A673 (cell line): ENCODE data around the gene KIF11. TPM values are rescaled to one million over a fixed set of nuclear protein-coding genes. Genes with fewer than 3 reads are reported as not detected.
"Not testable (repeated sequence)": the region's sequence is repeated elsewhere in the genome, so short reads cannot be mapped to it uniquely, and the experiment has no call there.

Source experiments
- BruUV-seq: library from RNA; stranded (reverse); fragments of 400-500 nt; replicated peaks from 2 replicates; lab custom pipeline; 2021; lab: Mats Ljungman, UMichigan
- CTCF ChIA-PET: fragments of 300-600 bp; sonication (Branson Sonifier 250); formaldehyde crosslinking; loops from one replicate; lab custom pipeline; 2022; ENCODE audit warnings: antibody characterized with exemption; lab: Charles Lee
- POLR2A ChIA-PET: fragments of 300-600 bp; sonication (Branson Sonifier 250); formaldehyde crosslinking; loops from one replicate; lab custom pipeline; 2022; ENCODE audit warnings: antibody characterized with exemption; ENCODE audit not compliant: low non-redundant PET; lab: Charles Lee
- DNase-seq: peaks from one replicate; pipeline ENCODE4 v3.0.0-alpha.2; 2015; ENCODE audit warnings: low spot score
- H3K27ac ChIP-seq: fragments of 200-600 bp; sonication (generic); 2 replicates; pipeline ENCODE4 v1.5.1; 2016; ENCODE audit warnings: mixed run types, low read depth, mild to moderate bottlenecking, mixed read lengths, antibody characterized with exemption, low read length; ENCODE audit not compliant: poor library complexity, severe bottlenecking
- H3K27me3 ChIP-seq: fragments of 200-600 bp; sonication (generic); replicated peaks from 2 replicates; pipeline ENCODE4 v1.6.1; 2017; ENCODE audit warnings: mixed run types, low read depth, mild to moderate bottlenecking, mixed read lengths, antibody characterized with exemption, low read length; ENCODE audit not compliant: insufficient read depth, poor library complexity
- H3K36me3 ChIP-seq: fragments of 200-600 bp; sonication (generic); 2 replicates; pipeline ENCODE4 v1.6.1; 2016; ENCODE audit warnings: mixed run types, mild to moderate bottlenecking, mixed read lengths, antibody characterized with exemption, low read length; ENCODE audit not compliant: insufficient read depth, poor library complexity, severe bottlenecking
- H3K4me1 ChIP-seq: fragments of 200-600 bp; sonication (generic); 2 replicates; pipeline ENCODE4 v1.6.1; 2017; ENCODE audit warnings: mixed run types, mild to moderate bottlenecking, mixed read lengths, antibody characterized with exemption, low read length; ENCODE audit not compliant: insufficient read depth, poor library complexity, severe bottlenecking
- H3K4me3 ChIP-seq: fragments of 200-600 bp; sonication (generic); 2 replicates; pipeline ENCODE4 v1.5.1; 2016; ENCODE audit warnings: low read depth, mixed run types, mild to moderate bottlenecking, mixed read lengths, low read length; ENCODE audit not compliant: poor library complexity, severe bottlenecking
- H3K9me3 ChIP-seq: fragments of 200-600 bp; sonication (generic); 2 replicates; pipeline ENCODE4 v1.6.1; 2016; ENCODE audit warnings: mixed run types, low read depth, mild to moderate bottlenecking, mixed read lengths, antibody characterized with exemption, low read length; ENCODE audit not compliant: poor library complexity, severe bottlenecking
- CTCF ChIP-seq: fragments of 300-800, 200-600 bp; sonication (generic); conservative IDR thresholded peaks from 2 replicates; pipeline ENCODE4 v1.5.1; 2017; ENCODE audit warnings: low read depth, mild to moderate bottlenecking, antibody characterized with exemption, low read length, moderate library complexity, mixed read lengths
- EZH2 ChIP-seq: fragments of 200-600 bp; sonication (generic); IDR thresholded peaks from 2 replicates; pipeline ENCODE4 v1.6.1; 2017; ENCODE audit warnings: borderline replicate concordance, low read depth, mild to moderate bottlenecking, mixed read lengths, antibody characterized with exemption, low read length; ENCODE audit not compliant: poor library complexity, severe bottlenecking
- intact Hi-C: fragments of 100-400 bp; cut with micrococcal nuclease; formaldehyde crosslinking; loops from one replicate; pipeline ENCODE4 v1.10.0; 2022; ENCODE audit not compliant: unreplicated experiment
- total RNA-seq: library from RNA; stranded (reverse); gene quantifications from 2 replicates; pipeline ENCODE4 v1.2.3, GENCODE V29; 2021

Gene KIF11
- total RNA-seq, 1 experiment from 2014 or later = 92.0 TPM

GRCh38 chr10:92567952-92568600 lies 24.9 kb upstream of the KIF11 start:
- Histone ChIP-seq H3K36me3 (peaks cover 18% of the 10 kb centered on the region), H3K4me3 (no peak overlapping the region), H3K4me1 (peaks cover 10% of the 10 kb centered on the region), H3K9me3 (no peaks in the 10 kb centered on the region), H3K27me3 (no peaks in the 10 kb centered on the region), H3K27ac (no peak overlapping the region)
- intact Hi-C loops = no loop called here
- no TSS peak for BruUV-seq
- peak; percentile 25 for DNase-seq
- ChIA-PET POLR2A (no interaction called here), CTCF (no interaction called here)
- TF ChIP-seq CTCF = no peak
- TF ChIP-seq EZH2 = no peak

GRCh38 chr10:92569071-92569470 lies 23.9 kb upstream of the KIF11 start:
- POLR2A ChIA-PET = no interaction called here
- Histone ChIP-seq H3K27ac (no peak overlapping the region), H3K27me3 (no peaks in the 10 kb centered on the region), H3K9me3 (no peaks in the 10 kb centered on the region), H3K36me3 (peaks cover 14% of the 10 kb centered on the region), H3K4me3 (no peak overlapping the region), H3K4me1 (peaks cover 10% of the 10 kb centered on the region)
- intact Hi-C loops = no loop called here
- BruUV-seq = no TSS peak
- TF ChIP-seq EZH2 (no peak), CTCF (no peak)
- CTCF ChIA-PET = no interaction called here
- no peak for DNase-seq

- H3K9me3 ChIP-seq, BruUV-seq, H3K27me3 ChIP-seq, H3K27ac ChIP-seq, CTCF ChIA-PET, DNase-seq, POLR2A ChIA-PET, H3K4me3 ChIP-seq: not testable (repeated sequence)
- H3K4me1 ChIP-seq = peaks cover 11% of the 10 kb centered on the region
- peaks cover 14% of the 10 kb centered on the region for H3K36me3 ChIP-seq
- intact Hi-C loops = loop anchor here (5.0 kb wide), 1 partner anchor 482 kb away; no protein-coding TSS in a partner anchor
These were observed 23.3 kb upstream of the KIF11 start for GRCh38 chr10:92569663-92570062.

GRCh38 chr10:92571649-92572048 lies 21.3 kb upstream of the KIF11 start:
- Histone ChIP-seq H3K27ac (no peak overlapping the region), H3K4me1 (peaks cover 17% of the 10 kb centered on the region), H3K36me3 (peaks cover 8% of the 10 kb centered on the region), H3K4me3 (peak overlapping the region; percentile 83), H3K27me3 (no peaks in the 10 kb centered on the region), H3K9me3 (no peaks in the 10 kb centered on the region)
- BruUV-seq = no TSS peak
- TF ChIP-seq CTCF = no peak
- TF ChIP-seq EZH2 = no peak
- DNase-seq = no peak
- intact Hi-C loops = loop anchor here (5.0 kb wide), 1 partner anchor 484 kb away; no protein-coding TSS in a partner anchor
- POLR2A ChIA-PET = interaction anchor here (0.6 kb wide), 1 partner anchor 121 kb away, joined by 4 read pairs; no protein-coding TSS in a partner anchor
- CTCF ChIA-PET = no interaction called here
